Fibroblast of peridontal ligament (primary cell): ENCODE measurements around the gene TXN.
A peak's percentile ranks its signal among the peaks of the same experiment; 100 is the strongest.

Source experiments
- DNase-seq: peaks from one replicate; pipeline ENCODE4 v3.0.0-alpha.2; 2010; ENCODE audit errors: extremely low read depth

The TXN gene

DNA sequence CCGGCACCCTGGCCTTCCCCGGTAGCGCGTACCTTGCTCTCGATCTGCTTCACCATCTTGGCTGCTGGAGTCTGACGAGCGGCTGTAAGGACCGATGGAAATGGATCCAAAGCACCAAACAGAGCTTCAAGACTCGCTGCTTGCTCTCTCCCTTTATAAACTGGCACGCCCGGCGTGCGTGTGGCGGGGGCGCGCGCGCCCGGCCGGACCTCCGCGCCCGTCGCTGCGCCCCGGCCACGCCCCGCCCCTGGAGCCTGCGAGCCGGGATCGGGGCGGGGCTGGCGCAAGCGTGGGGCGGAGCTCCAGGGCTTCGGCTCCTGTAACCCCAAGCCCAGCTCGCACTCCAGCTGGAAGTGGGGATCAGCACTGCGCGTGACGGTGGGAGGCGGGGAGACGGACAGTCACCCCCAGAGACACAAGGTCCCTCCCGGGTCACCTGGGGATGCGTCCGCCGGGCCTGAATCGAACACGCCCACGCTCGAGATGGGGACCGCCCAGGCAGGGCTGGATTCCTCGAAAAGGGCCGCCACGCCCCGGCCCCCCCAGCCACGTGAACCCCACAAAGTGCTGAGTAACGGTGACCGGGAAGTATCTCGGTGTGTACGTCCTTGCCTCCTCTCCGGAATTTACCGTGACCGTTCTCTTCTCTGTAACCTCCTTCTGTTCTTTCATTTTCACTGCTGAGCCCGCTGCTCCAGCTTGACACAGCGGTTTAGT, at the start of gene TXN:
Gene TXN, minus strand, starts transcription at position 128 of the 717 bp plus-strand sequence. Its CDS starts 72 bp downstream, at position 56.
- peak; percentile 89 for DNase-seq

- peak; percentile 83 for DNase-seq
Observed at GRCh38 chr9:110303133-110303532, 46.8 kb upstream of the TXN start.

DNA sequence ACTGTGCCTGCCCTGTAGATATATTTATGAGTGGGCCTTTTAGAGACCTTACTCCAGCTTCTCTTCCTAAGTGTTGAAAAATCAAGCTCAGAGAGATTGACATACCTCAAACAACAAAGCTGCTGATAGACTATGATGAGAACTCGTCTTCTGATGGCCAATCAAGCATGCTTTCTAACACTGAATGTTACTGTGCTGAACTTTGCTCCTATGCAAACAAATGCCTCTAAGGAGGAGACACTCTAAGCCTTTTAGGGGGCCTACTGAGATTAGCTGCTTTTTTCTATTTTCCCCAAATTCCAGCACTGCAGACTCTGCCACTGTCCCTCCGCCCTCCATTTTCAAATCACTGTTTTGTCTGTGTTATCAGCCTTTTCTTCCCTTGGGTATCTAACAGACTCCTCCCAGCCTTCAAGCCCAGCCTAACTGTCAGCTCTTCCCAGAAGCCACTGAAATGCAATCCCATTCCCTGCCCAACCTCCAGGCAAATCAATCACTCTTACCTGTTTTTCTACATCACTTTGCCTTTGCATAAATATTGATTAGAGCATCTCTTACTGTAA, 41.8 kb upstream of the TXN start:
- DNase-seq = no peak

GRCh38 chr9:110293248-110293647, 36.9 kb upstream of the TXN start:
- DNase-seq = no peak

DNA sequence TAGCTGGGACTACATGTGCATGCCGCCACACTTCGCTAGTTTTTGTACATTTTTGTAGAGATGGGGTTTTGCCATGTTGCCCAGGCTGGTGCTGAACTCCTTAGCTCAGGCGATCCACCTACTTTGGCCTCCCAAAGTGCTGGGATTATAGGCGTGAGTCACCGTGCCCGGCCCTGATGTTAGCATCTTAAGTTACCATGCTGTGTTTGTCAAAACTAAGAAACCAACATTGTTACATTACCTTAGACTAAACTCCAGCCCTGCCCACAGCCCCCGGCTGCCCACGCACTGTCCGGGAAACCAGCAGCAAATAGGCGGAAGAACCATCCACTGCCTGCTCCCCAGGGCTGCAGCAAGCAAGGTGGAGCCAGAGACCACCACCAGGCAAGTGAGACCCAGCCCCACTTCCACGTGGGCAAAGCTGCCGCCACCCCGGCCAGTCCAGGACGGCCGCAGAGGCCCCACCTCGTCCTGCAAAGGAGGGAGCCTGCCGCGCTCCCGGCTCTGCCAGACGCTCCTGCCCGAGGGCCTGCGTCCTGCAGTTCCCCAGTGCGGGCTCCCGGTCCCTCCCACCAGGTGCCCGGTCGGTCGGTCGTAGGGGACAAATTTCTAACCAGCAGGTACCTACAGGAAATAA, 35.7 kb upstream of the TXN start:
- no peak for DNase-seq

DNA sequence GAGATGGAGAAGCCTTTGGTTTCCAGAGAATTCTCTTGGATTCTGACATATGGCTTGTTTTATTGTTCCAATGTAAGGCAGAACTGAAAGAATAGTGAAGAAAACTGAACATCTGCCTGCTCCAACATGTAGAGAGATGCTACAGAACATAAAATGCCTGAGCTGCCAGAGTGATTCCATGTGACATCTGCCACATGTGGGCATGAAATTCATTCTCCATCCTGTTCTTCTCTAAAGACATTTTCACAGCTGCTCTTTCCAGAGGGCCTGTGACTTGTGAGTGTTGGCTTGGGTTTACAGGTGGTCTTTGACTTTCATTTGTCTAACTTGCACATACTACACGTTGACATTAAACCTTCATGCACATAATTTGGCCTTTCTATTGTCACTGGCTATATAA, 33.7 kb upstream of the TXN start:
- no peak for DNase-seq

DNA sequence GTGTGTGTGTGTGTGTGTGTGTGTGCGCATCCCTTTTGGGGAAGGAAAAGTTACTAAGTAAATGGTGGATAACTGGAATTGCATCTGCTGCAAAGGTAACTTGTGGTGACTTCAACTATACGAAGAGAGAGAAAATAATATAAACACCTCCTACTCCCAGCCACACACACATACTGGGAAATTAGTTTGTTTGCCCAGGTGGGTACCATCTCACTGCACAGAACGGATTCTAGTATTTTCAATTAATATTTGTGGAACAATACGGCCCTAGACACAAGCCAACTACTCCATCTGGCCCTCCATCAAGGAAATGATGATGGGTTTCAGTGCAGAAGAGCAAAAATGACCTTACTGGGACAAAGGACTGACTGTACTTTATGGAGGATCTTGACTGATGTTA, 32.2 kb upstream of the TXN start:
- DNase-seq = no peak

DNA sequence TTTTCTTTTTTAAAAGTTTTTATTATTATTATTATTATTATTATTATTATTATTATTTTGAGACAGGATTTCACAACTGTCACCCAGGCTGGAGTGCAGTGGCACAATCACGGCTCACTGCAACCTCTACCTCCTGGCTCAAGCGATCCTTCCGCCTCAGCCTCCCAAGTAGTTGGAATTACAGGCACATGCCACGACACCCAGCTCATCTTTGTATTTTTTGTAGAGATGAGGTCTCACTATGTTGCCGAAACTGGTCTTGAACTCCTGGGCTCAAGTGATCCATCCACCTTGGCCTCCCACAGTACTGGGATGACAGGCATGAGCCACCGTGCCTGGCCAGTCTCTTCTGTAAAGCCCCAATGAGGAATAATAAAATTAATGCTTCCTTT, 31.0 kb upstream of the TXN start:
- DNase-seq = no peak

- DNase-seq = no peak
Observed at GRCh38 chr9:110284211-110284844, 28.0 kb upstream of the TXN start.

DNA sequence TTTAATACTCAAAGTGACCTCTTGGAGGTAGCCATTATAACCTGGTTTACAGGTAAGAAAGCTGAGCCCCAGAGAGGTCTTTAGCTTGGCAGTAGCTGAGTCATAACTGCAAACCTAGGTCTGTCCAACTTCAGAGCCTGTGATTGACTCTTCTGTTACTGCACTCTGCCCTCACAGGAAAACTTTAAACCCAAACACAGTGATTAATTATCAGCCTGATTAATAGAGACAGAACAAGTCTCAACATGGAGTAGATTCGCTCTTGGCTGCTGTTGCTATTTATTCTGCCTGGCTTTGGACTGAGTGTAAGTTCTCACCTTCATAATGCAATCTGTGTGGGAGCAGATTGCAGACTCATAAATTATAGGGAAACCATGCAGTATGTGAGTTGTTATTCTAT, 27.4 kb upstream of the TXN start:
- DNase-seq = no peak

GRCh38 chr9:110282739-110283081, 26.4 kb upstream of the TXN start:
- DNase-seq = no peak

GRCh38 chr9:110282018-110282738, 25.9 kb upstream of the TXN start:
- peak; percentile 79 for DNase-seq

DNA sequence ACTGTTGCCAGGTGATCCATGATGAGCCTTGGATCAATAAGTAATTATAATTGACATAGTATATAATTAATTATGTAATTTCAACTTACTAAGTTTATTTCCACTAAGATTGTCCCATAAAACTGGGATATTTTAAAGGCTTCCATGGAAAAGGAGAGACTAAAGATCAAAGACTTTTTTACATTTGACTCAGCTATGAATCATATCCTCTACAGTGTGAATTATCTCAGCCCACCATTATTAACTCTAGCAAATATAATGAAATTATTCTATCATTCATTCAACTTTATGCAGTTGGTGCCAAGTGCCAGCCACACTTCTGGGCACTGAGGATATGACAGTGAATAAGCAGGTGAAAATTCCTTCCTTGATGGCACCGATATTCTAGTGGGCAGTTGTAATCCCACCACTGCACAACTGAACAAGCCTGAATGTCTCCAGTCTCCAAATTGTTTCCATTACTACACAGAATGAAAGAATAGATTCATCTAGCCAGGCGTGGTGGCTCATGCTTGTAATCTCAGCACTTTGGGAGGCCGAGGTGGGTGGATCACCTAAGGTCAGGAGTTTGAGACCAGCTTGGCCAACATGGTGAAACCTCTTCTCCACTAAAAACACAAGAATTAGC, 21.9 kb upstream of the TXN start:
- DNase-seq = no peak

DNA sequence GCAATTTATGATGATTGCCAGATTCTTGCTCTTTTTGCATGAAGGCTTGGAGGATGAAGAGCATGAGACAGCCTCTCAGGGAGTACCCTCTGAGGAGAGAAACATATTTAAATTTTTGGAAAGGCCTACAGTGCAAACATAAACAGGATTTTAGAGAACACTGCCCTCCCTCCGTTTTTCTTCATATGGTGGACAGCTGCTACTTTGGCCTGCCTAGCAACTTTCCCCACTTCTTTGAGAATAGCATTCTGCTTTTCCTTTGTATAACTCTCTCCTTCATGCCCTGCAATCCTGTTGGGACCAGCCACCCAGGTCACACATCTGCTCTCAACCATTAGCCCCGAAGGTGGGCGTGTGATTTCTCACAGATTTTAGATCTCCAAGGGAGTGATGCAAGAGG, 20.5 kb upstream of the TXN start:
- DNase-seq = no peak

- DNase-seq = no peak
Observed at GRCh38 chr9:110270211-110270995, 14.1 kb upstream of the TXN start.

DNA sequence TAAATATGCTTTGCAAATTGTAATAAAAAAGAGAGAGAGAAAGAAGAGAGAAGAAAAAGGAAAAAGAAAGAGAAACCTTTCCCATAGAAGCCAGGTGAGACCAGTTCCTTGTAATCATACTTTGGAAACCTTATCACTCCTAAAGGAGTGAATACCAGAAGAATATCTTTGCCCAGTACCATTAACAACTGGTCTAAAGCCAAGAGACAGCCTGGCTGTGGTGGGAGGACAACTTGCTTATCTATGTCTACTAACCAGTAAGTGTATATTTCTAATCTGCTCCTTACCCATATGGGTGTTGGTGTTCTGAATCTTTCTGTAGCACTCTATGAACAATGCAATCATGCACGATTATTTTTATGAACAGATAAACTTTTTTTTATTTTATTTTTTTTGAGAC, 10.5 kb upstream of the TXN start:
- DNase-seq = no peak

DNA sequence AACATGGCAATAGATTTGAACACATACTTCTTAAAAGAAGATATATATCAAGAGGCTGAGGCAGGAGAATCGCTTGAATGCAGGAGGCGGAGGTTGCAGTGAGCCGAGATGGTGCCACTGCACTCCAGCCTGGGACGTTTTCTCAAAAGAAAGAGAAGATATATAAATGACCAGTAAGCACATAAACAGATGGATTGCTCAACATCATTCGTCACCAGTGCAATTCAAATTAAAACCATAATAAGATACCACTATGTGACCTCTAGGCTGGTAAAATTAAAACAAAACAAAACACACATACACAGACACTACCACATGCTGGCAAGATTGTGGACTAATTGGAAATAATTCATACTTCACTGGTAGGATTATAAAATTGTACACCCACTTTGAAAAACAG, 5.3 kb upstream of the TXN start:
- DNase-seq = peak; percentile 82

DNA sequence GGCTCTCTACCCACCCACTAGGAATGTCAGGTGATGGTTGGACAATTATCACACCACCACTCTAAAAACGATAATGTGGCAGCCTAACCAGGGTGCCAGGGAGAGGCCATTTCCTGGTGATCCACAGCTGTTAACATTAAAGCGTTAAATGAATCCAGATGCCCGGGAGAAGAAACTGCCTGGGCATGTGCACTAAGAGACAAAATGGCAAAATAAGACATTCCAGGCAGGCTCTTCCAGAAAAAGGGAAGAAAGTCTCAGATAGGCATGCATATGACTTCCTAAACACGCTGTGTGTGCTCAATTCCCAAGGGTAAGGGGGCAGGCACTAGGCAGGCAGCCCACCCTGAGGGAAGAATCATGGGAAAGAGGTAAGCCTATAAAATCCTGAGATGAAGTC, 4.6 kb upstream of the TXN start:
- DNase-seq = peak; percentile 68

DNA sequence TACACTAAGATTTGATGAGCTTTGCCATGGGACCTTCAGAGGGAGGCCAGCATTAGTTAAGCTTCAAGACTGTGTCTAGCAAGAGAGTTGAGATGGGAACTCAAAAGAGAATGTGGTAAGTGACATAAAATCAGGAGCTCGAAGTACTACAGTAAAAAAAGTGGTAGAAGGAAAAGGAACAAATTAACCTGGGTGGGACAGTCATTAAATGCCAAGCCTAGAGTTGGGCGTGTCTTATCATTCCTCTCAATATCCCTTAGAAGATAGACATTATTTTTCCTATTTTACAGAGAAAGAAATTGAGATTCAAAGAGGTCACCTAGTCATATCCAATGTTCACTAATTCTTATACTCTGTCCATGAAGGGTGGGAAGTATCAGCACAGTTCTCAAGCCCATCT, 3.3 kb upstream of the TXN start:
- DNase-seq = no peak

DNA sequence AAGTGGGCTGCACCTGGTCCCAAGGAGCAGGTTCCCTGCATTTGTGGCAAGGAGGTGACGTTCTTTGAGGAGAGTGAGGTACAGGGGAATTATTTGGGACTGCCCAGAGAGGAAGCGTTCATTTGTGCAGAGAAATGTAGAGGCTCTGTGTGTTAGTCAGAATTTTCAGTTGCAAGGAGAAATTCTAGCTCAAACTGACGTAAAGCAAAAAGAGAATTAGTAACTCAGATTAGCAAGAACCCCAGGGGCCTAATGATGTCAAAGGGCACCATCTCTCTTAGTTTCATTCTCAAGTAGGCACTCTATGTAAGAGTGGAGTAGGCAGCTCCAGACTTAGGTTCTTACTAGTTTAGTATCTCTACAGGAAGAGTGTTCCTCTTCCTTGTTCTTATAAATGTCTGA, 2.4 kb upstream of the TXN start:
- DNase-seq = no peak

DNA sequence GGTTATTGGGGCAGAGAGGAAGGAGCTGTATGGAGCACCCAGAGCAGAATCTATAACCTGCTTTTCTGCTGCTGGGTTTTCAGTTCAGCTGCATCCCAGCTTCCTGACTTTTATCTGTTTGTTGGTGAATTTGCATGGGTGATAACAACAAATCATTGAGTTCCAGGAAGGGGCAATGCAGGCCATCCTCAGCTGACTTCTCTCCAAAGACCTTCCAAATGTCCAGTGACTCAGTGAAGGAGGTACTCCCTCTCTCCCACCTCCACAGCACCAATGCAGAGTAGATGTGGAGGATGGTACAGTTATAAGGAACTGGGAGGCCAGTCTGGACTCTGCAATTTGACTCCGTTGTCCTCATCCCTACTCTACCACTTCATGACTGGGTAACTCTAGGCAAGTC, 1.6 kb upstream of the TXN start:
- no peak for DNase-seq
